Activated CD4-positive, alpha-beta T cell treated with anti-CD3 and anti-CD28 coated beads, Interleukin-2, amount 50 U/mL, for 4 hours (primary cell): Measurements from ENCODE around the gene RACK1.
A peak's percentile ranks its signal among the peaks of the same experiment; 100 is the strongest.
"Not testable (repeated sequence)": the region's sequence is repeated elsewhere in the genome, so short reads cannot be mapped to it uniquely, and the experiment has no call there.

Experiments used
- DNase-seq, 2 experiments: peaks; one replicate each; pipeline ENCODE4 v3.0.0-alpha.2; 2020

The RACK1 gene

GRCh38 chr5:181233088-181233800 lies 10.5 kb downstream of the RACK1 start:
- no peak for DNase-seq

- no peak for DNase-seq
These were observed 11.1 kb downstream of the RACK1 start for GRCh38 chr5:181232593-181232992.

GRCh38 chr5:181231432-181231831 lies 12.3 kb downstream of the RACK1 start:
- no peak for DNase-seq

GRCh38 chr5:181230551-181230950 lies 13.2 kb downstream of the RACK1 start:
- no peak for DNase-seq

- DNase-seq = no peak
These were observed 13.7 kb downstream of the RACK1 start for GRCh38 chr5:181229996-181230395.

GRCh38 chr5:181224390-181225229 lies 19.1 kb downstream of the RACK1 start:
- no peak for DNase-seq

GRCh38 chr5:181223729-181224389 lies 19.8 kb downstream of the RACK1 start:
- DNase-seq = no peak

- peak; percentile 94 to 95 for DNase-seq
These were observed 20.5 kb downstream of the RACK1 start, which contains the start of gene TRIM41 for GRCh38 chr5:181223058-181223728. TRIM41 (plus strand) TSS chr5:181223281; CDS start chr5:181224000, 719 bp downstream.

- DNase-seq = no peak
These were observed 21.1 kb downstream of the RACK1 start for GRCh38 chr5:181222630-181223057.

GRCh38 chr5:181221792-181222629 lies 21.7 kb downstream of the RACK1 start:
- peak; percentile 94 to 98 for DNase-seq

- DNase-seq = no peak
These were observed 22.5 kb downstream of the RACK1 start for GRCh38 chr5:181221105-181221791.

GRCh38 chr5:181220178-181220515 lies 23.6 kb downstream of the RACK1 start:
- no peak for DNase-seq

GRCh38 chr5:181219262-181220177 lies 24.2 kb downstream of the RACK1 start:
- DNase-seq = no peak

GRCh38 chr5:181218795-181219124 lies 24.9 kb downstream of the RACK1 start:
- no peak for DNase-seq

GRCh38 chr5:181217803-181218062 lies 26.0 kb downstream of the RACK1 start:
- DNase-seq = no peak

GRCh38 chr5:181217111-181217802 lies 26.4 kb downstream of the RACK1 start:
- peak in 1 of 2 experiments; percentile 57 for DNase-seq

GRCh38 chr5:181215997-181216989 lies 27.4 kb downstream of the RACK1 start:
- no peak for DNase-seq

- not testable (repeated sequence) for DNase-seq
These were observed 29.5 kb downstream of the RACK1 start for GRCh38 chr5:181214249-181214648.

- DNase-seq = no peak
These were observed 30.8 kb downstream of the RACK1 start for GRCh38 chr5:181212934-181213333.
